GM10847 (cell line): ENCODE data around the gene TMEM236.

Experiments used
- POLR2A ChIP-seq: IDR thresholded peaks from 2 replicates; pipeline ENCODE4 v1.6.1; 2011; ENCODE audit not compliant: insufficient read length; ENCODE audit errors: extremely low read depth

The TMEM236 gene

GRCh38 chr10:17771017-17771416 is 19.0 kb downstream of the TMEM236 start:
- no peak for TF ChIP-seq POLR2A

DNA sequence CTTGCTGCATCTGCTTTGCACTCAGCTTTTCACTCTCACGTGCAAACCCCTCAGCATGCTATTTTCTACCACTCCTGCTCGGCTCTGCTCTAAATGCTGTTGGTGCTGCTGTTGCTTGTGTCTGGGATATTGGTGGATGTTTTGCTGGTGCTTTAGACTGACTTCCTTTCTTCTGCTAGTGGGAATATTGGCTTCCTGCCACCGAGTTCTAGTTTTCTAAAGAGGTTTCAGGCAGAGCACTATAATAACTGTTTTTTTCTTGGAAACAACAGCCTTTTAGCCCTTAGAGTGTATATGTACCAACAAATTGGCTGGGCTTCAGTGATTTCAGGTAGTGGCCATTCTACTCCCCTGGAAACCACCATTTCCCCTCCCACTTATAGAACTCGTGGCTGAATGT is 27.8 kb downstream of the TMEM236 start:
- TF ChIP-seq POLR2A: no peak

- no peak for TF ChIP-seq POLR2A
Measured at GRCh38 chr10:17780727-17781126, 28.7 kb downstream of the TMEM236 start.

DNA sequence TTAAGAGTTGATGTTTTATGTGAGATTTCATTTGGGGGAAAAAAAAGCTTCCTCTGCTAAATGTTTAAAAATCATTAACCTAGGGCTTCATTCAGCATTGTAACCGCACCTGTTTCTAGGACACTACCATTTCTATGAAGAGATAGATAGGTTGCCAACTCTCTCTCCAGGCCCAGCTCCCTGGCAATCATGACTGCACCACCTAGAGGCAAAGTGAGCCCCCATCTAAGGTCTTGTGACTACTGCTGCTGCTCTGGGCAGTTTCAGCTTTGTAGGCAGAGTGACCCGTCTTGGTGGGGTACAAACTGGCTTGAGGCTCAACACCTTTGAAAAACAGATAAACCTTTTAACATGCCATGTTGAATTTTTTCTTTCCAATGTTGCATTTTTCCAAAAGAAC is 29.9 kb downstream of the TMEM236 start:
- no peak for TF ChIP-seq POLR2A

DNA sequence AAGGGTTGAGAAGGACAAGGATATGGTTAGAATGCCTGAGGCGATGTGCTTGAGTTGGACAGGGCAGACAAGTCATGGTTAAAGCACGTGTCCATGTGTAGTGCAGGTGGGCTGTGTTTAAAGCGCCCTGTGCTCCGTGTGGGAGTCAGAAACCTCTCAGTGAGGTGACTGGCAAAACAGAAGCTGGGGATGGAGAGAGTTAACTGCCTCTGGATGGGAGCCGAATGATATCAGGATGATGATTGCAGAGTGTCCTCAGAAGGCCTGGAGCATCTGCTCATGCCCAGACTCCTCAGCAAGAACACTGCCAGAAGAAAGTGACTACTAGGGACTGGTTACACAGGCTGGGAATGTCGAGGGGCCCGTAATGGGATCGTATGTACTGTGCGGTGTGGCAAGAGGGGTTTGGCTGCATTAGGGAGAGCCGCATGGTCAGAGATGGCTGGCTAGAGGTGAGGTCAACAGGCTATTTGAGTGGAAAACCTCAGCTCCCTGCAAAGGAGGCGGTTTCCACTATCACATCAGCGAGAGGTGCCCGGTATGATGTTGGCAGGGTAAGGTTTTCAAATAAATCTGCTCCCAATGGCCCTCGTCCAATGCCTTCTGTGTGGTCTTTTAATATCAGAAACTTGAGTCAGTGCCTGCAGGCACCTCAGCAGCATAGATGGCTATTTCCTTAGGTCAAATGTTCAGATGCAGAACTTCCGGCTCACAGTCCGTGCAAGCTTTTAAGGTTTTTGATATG is 31.1 kb downstream of the TMEM236 start:
- no peak for TF ChIP-seq POLR2A

DNA sequence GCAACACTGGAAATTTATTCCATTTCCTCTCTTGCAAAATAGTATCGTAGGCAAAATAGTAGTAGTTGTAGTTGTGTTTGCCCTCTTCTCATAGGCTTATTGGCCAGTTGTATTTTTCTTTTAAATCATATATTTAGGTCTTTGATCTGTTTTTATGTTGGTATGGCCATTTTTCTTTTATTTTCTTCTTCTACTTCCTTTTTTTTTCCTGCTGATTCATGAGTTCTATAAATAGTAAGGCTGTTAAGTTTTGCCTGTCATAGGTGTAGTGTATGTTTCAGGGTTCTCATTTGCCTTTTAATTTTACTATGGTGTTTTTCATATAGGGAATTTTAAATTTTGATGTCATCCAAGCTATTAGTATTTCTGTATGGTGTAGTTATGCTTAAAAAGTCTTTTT is 31.8 kb downstream of the TMEM236 start:
- TF ChIP-seq POLR2A: no peak

- no peak for TF ChIP-seq POLR2A
Measured at GRCh38 chr10:17784688-17785087, 32.7 kb downstream of the TMEM236 start.

DNA sequence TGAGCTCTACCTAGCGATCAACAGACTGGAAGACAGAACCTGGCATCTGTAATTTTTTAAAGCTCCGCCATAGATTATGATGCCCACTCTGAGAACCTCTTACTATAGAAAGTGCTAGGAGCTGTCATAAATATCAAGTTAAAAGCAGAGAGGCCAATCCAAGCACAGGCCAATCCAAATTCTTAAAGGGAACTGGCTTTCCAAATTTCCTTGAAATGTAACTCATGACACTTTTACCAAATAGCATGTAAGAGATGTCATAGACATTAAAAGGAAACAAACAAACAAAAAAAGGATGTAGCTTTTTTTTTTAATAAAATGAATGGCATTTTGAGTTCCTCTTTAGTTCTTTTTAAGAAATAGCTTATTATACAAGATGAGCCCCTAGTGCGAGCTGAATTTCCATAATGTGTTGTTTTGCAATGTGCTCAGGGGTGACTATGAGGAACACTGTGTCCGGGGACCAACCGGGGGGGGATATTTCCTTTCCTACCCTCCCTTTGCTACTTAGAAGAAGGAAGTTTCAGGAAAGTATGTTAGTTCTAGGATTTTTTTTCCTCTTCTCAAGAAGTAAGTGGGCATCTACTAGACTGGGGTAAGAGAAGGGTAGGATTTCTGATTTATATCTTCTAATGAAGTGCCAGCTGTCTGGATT is 33.4 kb downstream of the TMEM236 start:
- no peak for TF ChIP-seq POLR2A

GRCh38 chr10:17787087-17787961 is 35.3 kb downstream of the TMEM236 start:
- TF ChIP-seq POLR2A: no peak

GRCh38 chr10:17788646-17789045 is 36.6 kb downstream of the TMEM236 start:
- TF ChIP-seq POLR2A: no peak

DNA sequence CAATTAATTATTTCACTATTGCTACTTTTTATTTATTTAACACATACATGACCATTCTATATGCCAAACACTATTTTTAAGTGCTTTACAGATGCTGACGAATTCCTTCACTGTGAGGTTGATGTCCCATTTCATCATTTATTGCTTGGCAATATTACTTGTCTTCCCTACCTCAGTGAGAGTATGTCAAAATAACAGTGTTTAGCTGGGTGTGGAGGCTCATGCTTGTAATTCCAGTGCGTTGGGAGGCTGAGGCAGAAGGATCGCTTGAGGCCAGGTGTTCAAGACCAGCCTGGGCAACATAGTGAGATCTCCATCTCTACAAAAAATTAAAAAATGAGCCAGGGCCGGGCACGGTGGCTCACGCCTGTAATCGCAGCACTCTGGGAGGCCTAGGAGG is 37.4 kb downstream of the TMEM236 start:
- TF ChIP-seq POLR2A: no peak

- TF ChIP-seq POLR2A: no peak
Measured at GRCh38 chr10:17790651-17791050, 38.6 kb downstream of the TMEM236 start.

- TF ChIP-seq POLR2A: no peak
Measured at GRCh38 chr10:17792991-17793390, 41.0 kb downstream of the TMEM236 start.

GRCh38 chr10:17793823-17794644 is 42.0 kb downstream of the TMEM236 start:
- no peak for TF ChIP-seq POLR2A

DNA sequence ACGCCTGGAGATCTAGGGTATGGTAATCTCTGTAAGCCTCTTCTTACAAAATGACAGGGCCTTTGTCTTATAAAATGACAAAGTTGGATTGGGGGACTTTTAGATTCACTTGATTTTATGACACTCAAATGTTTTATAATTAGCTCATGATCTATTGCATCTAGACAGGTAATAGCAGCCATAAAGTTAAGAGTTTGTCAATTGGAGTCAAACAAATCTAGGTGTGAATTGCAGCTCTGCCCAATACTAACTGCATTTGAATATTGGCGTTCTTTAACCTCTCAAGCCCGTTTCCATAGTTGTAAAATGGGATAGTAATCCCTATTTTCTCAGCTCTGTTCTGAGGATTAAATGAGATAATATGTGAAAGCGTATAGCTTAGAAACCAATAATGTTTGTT is 43.1 kb downstream of the TMEM236 start:
- no peak for TF ChIP-seq POLR2A
